HUES6 (cell line): Measurements from ENCODE around the gene RABEP1.
"Not testable (repeated sequence)": the region's sequence is repeated elsewhere in the genome, so short reads cannot be mapped to it uniquely, and the experiment has no call there.

Source experiments
- H3K27ac ChIP-seq: 2 replicates; pipeline ENCODE4 v1.7.0; 2013; ENCODE audit warnings: low read depth, mild to moderate bottlenecking, low read length, inconsistent platforms
- H3K27me3 ChIP-seq: 2 replicates; pipeline ENCODE4 v1.6.1; 2013; ENCODE audit warnings: low read length; ENCODE audit not compliant: control insufficient read depth, insufficient read depth
- H3K36me3 ChIP-seq: 2 replicates; pipeline ENCODE4 v1.6.1; 2013; ENCODE audit warnings: low read length; ENCODE audit not compliant: control insufficient read depth, insufficient read depth
- H3K4me1 ChIP-seq: 2 replicates; pipeline ENCODE4 v1.6.1; 2013; ENCODE audit warnings: low read length; ENCODE audit not compliant: control insufficient read depth, insufficient read depth
- H3K4me3 ChIP-seq: 2 replicates; pipeline ENCODE4 v1.5.1; 2013; ENCODE audit warnings: low read depth, low read length
- H3K9ac ChIP-seq: one replicate; pipeline ENCODE4 v1.6.1; 2013; ENCODE audit warnings: mild to moderate bottlenecking, low read length
- H3K9me3 ChIP-seq: 2 replicates; pipeline ENCODE4 v1.6.1; 2013; ENCODE audit warnings: low read depth, low read length; ENCODE audit not compliant: control insufficient read depth, insufficient read depth

Gene RABEP1, protein sequence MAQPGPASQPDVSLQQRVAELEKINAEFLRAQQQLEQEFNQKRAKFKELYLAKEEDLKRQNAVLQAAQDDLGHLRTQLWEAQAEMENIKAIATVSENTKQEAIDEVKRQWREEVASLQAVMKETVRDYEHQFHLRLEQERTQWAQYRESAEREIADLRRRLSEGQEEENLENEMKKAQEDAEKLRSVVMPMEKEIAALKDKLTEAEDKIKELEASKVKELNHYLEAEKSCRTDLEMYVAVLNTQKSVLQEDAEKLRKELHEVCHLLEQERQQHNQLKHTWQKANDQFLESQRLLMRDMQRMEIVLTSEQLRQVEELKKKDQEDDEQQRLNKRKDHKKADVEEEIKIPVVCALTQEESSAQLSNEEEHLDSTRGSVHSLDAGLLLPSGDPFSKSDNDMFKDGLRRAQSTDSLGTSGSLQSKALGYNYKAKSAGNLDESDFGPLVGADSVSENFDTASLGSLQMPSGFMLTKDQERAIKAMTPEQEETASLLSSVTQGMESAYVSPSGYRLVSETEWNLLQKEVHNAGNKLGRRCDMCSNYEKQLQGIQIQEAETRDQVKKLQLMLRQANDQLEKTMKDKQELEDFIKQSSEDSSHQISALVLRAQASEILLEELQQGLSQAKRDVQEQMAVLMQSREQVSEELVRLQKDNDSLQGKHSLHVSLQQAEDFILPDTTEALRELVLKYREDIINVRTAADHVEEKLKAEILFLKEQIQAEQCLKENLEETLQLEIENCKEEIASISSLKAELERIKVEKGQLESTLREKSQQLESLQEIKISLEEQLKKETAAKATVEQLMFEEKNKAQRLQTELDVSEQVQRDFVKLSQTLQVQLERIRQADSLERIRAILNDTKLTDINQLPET

DNA sequence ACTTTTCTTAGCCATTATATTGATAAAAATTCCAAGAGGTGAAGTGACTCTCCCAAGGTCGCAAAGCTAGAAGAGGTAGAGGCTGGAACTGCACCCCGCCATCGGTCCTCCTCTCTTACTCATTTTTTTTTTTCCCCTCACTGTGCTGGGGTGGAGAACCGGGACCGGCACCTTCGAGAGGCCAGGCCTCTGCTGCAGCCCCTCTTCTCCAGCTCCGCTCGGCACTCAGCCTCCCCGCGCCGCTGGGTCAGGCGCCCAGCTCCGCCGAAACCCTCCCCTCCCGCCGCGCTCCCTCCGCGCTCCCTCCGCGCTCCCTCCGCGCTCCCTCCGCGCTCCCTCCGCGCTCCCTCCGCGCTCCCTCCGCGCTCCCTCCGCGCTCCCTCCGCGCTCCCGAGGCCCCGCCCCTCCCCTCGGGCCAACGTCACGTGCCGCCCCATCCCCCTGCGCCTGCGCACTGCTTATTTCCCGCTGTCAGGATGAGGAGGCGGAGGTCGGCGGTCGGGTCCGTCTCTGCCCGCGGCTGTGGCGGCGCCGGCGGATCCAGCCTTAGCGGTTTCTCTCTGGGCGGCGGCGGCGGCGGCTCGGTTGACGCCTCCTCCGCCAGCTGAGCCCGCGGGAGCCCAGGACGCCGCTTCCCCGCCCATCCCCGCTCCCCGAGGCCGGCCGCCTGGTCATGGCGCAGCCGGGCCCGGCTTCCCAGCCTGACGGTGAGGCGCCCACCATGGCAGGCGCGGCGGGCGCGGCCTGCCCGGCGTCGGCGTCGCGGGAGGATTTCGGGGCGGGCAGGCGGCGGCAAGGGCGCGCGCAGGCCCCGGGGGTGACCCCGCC, at the start of gene RABEP1:
TSS of gene RABEP1 (plus strand) at position 471 of the 828 bp plus-strand sequence. CDS start at position 674, 203 bp downstream.
- Histone ChIP-seq H3K9me3 (no peaks in the 10 kb centered on the region), H3K27me3 (no peaks in the 10 kb centered on the region), H3K9ac (peak within 1 kb of the TSS; percentile 79), H3K4me3 (peak within 1 kb of the TSS; percentile 84), H3K36me3 (no peaks in the 10 kb centered on the region), H3K27ac (peak within 1 kb of the TSS; percentile 47; the same call in 1 of the 2 replicates), H3K4me1 (peaks cover 23% of the 10 kb centered on the region)

DNA sequence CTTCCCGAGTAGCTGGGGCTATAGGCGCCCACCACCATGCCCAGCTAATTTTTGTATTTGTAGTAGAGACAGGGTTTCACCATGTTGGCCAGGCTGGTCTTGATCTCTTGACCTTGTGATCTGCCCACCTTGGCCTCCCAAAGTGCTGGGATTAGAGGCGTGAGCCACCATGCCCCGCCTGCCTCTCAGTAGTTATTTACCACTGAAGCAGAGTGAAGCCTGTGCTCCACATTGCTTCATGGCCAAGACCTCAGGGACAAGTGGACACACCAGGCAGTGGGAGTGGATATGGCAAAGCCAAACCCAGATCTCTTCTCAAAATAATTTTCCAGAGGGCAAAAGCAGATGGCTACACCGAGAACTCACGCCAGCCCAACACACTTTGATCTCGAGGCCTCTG, 48.6 kb upstream of the RABEP1 start:
- not testable (repeated sequence) for H3K27ac ChIP-seq, H3K4me3 ChIP-seq, H3K9ac ChIP-seq, H3K27me3 ChIP-seq, H3K4me1 ChIP-seq, H3K36me3 ChIP-seq, H3K9me3 ChIP-seq

DNA sequence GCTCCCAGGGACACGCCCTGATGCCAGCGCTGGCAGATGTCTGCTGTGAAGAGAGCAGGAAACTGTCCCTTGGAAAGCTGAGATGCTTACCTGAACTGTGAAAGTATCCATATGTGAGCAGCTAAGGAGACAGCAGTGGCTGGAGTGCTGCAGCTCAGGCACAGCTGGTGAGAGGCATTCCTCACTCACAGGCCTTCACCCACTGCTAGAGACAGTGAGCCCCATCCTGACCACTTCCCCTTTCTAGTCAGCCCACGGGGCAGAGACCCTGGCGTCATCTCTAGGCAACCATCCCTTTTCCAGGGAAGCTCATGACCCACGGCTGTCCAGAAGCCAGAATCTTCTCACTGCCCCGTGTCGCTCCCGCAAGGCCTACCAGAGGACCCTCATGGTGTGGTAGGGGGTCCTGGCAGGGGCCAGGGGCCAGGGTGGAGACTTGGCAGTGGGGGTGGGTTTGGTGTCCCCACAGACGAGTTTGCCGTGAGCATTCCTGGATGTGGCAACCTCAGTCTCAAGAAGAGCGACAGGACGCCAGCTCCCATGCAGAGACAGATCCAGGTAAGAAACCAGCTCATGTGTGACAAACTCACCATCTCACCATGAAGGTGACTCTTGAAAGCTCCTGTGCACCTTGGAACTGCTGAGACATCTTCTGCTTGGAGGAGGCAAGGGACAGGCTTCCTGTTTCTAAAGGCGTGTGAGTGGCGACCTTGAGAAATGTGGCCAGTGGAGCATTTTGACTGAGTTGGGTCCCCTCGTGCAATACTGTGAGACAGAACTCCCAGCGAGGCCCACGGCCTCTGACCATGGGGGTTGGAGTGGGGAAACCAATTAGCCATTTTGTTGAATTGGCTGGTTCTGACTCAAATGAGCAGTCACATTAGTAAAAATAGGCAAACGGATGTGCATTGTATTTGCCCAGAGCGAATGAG, 47.2 kb upstream of the RABEP1 start, which contains the start of gene SCIMP:
TSS of gene SCIMP (minus strand) at position 216 of the 932 bp plus-strand sequence. CDS start at position 111, 105 bp downstream.
- no peak within 1 kb of the TSS for H3K27ac ChIP-seq
- H3K9me3 ChIP-seq: no peaks in the 10 kb centered on the region
- no peaks in the 10 kb centered on the region for H3K27me3 ChIP-seq
- H3K9ac ChIP-seq: no peak within 1 kb of the TSS
- no peaks in the 10 kb centered on the region for H3K36me3 ChIP-seq
- no peak within 1 kb of the TSS for H3K4me3 ChIP-seq
- H3K4me1 ChIP-seq: no peaks in the 10 kb centered on the region

DNA sequence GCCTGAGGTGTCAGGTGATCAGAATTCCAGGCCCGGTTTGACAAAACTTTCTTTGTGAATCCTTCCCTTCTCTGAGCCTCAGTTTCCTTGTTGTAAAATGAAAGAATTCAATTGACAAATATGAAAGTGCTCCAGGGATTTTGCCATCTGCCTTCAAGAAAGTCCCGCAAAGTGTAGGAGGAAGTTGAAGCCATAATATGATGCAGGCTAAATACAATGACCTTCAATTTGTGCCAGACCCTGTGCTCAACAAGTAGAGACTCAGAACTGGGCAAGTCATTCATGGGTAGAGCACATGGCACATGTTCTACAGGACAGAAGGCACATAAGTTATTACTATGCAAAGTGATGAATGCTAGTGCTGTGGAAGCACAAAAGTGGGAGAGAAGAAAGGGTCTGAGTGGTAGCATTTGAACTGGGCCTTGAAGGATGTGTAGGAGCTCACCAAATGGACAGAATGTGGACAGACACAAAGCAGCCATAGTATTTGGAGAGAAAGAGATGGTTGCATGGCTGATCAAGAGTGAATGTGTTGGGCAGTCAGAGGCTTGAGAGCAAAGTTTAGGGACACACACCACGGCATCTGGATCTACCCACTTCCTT, 45.0 kb upstream of the RABEP1 start:
- Histone ChIP-seq H3K27me3 (no peaks in the 10 kb centered on the region; the same call in 1 of the 2 replicates), H3K9ac (no peak overlapping the region), H3K4me3 (no peak overlapping the region), H3K36me3 (no peaks in the 10 kb centered on the region), H3K27ac (no peak overlapping the region), H3K4me1 (no peaks in the 10 kb centered on the region), H3K9me3 (no peaks in the 10 kb centered on the region)

DNA sequence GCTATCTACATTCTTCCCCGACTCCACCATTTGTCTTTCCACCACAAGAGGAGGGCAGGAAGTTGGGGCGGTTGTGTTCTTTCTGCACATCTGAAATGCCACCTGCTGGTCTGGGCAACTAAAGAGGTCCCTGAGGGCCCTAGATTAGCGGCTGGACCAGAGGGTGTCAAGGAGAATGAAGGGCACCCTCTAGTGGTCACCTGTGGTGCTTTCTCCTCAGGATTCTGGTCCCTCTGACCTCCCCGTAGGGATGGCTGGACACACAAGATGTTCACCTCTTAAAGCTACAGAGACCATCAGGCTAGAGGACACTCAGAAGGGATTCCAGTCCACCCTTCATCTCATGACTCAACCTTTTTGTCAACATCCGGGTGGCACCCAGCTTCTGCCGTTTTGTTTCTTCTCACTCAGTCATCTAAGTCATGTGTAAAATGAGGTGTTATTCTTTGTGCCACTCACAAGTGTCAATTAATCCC, 44.5 kb upstream of the RABEP1 start:
- Histone ChIP-seq H3K4me1 (no peaks in the 10 kb centered on the region), H3K27ac (no peak overlapping the region), H3K4me3 (no peak overlapping the region)

DNA sequence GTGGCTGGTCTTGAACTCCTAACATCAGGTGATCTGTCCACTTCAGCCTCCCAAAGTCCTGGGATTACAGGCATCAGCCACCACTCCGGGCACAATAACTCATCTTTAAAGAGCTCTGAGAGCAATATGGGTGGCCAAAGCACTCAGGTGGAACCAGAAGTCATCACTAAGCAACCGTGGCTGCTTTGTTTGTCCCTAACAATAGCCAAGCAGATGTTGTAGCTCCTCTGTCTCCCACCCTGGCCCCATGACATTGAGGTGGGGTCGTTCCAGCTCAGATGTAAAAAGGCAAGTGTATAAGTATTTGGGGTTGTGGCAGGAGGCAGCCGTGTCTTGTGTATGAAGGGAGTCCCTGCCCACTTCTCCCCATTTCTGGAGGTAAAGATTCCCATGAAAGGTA, 43.8 kb upstream of the RABEP1 start:
- H3K9me3 ChIP-seq: no peaks in the 10 kb centered on the region
- no peaks in the 10 kb centered on the region for H3K4me1 ChIP-seq
- no peaks in the 10 kb centered on the region; the same call in 1 of the 2 replicates for H3K27me3 ChIP-seq
- H3K4me3 ChIP-seq: no peak overlapping the region
- H3K9ac ChIP-seq: no peak overlapping the region
- no peaks in the 10 kb centered on the region for H3K36me3 ChIP-seq
- no peak overlapping the region for H3K27ac ChIP-seq

More for the DNA sequence above, 44.5 kb upstream of the RABEP1 start:
- Histone ChIP-seq H3K9ac (no peak overlapping the region), H3K27me3 (no peaks in the 10 kb centered on the region; the same call in 1 of the 2 replicates), H3K36me3 (no peaks in the 10 kb centered on the region), H3K9me3 (no peaks in the 10 kb centered on the region)

DNA sequence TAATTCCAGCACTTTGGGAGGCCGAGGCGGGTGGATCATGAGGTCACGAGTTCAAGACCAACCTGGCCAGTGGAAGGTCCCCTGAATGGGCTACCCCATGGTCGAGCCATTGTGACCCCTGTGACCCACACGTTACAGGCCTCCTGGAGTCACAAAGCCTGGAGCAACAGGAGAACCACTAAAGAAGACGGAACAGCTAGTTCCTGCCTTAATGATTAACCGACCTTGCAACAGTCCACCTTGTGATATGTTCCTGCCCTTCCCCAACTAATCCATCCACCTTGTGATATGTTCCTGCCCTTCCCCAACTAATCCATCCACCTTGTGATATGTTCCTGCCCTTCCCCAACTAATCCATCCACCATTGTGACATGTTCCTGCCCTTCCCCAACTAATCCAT, 42.3 kb upstream of the RABEP1 start:
- not testable (repeated sequence) for H3K4me1 ChIP-seq, H3K36me3 ChIP-seq, H3K27ac ChIP-seq, H3K9me3 ChIP-seq, H3K27me3 ChIP-seq, H3K4me3 ChIP-seq, H3K9ac ChIP-seq

DNA sequence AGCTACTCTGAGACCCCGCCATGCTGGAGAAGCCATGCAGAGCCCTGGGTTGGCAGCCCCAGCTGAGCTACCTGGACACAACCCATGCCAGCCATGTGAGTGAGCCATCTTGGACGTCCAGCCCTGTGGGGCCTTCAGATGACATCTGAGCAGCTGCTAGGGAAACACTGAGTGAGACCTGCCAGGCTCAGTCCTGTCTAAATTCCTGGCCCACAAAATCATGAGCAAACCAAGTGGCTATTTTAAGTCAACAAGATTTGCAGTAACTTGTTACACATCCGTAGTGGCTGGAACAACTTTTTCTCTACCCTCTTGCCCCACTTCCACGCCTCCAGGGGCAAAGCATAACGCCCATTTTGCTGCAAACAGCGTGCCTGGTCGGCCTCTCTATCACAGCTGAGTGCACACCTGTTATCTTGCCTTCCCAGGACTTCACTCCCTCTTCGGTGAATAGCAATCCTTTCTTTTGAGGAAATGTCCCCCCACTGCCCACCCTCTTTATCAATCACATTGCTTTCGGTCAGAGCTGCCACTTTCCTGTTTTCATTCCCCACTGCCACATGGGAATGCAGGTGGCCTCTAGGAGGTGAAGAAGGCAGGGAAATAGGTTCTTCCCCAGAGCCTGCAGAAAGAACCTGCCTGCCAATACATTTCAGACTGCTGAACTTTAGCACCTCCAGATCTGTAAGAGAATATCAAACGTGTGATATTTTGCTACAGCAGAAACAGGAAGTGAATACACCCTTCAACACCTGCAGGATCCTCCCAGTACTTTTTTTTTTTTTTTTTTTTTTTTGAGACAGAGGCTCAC, 40.0 kb upstream of the RABEP1 start:
- no peak overlapping the region for H3K27ac ChIP-seq
- H3K9ac ChIP-seq: no peak overlapping the region
- no peaks in the 10 kb centered on the region for H3K36me3 ChIP-seq
- H3K9me3 ChIP-seq: no peaks in the 10 kb centered on the region
- no peaks in the 10 kb centered on the region for H3K4me1 ChIP-seq
- H3K27me3 ChIP-seq: no peaks in the 10 kb centered on the region; the same call in 1 of the 2 replicates
- H3K4me3 ChIP-seq: no peak overlapping the region

DNA sequence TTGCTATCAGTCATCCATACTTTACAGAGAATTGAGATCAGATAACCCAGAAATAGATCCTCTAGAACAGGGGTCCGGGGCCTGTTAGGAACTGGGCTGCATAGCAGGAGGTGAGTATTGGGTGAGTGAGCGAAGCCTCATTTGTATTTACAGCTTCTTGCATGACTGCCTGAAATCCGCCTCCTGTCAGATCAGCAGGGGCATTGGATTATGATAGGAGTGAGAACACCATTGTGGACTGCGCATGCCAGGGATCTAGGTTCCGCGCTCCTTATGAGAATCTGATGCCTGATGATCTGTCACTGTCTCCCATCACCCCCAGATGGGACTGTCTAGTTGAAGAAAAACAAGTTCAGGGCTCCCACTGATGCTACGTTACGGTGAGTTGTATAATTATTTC, 34.5 kb upstream of the RABEP1 start:
- no peaks in the 10 kb centered on the region for H3K4me1 ChIP-seq
- no peaks in the 10 kb centered on the region for H3K36me3 ChIP-seq
- no peak overlapping the region for H3K27ac ChIP-seq
- no peak overlapping the region for H3K4me3 ChIP-seq
- H3K27me3 ChIP-seq: no peaks in the 10 kb centered on the region
- H3K9ac ChIP-seq: no peak overlapping the region
- no peaks in the 10 kb centered on the region for H3K9me3 ChIP-seq
